ENCODE data around the gene ARFIP2. TPM values are rescaled to one million over a fixed set of nuclear protein-coding genes. Genes with fewer than 3 reads are reported as not detected.

The ARFIP2 gene
- total and polyA plus RNA-seq, 10 donors, result 23.4 to 72.7 (median 36.1) TPM

DNA sequence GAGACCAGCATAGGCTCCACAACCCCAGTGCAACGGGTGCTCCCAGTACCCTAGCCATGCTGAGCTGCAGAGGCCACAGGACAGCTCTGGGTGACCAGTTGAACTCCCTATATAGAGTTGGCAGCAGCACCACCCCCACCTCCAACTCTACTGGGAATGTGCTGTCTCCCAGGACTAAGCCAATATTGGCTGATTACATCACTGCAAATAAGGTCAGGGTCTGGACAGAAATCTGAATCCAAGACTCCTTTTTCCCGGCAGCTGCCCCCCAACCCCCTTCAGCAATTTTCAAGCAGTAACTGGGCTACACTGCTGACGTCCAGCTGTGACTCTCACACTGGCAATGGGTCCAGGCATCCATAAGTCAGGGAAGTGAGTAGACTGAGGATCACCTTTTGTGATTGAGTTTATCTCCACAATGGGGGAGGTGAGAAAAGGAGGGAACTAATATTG lies 40.2 kb downstream of the ARFIP2 start, which contains the start of gene HPX:
Gene HPX, minus strand, starts transcription at position 82 of the 453 bp plus-strand sequence. Its CDS starts 24 bp downstream, at position 58.
- Histone ChIP-seq H3K27me3 (replicated peaks in 1 of 7) (no peaks in the 10 kb centered on the region), H3K36me3 (no peaks in the 10 kb centered on the region), H3K4me3 (no peak within 1 kb of the TSS), H3K27ac (no peak within 1 kb of the TSS), H3K4me1 (peaks cover 0 to 28% (median 9%) of the 10 kb centered on the region in 6 donors), H3K9me3 (no peaks in the 10 kb centered on the region)
- intact Hi-C loops (cut with DNase I; ENCODE audit: low total_unique reads), result loop anchor here (5.0 to 10.0 kb wide), 2 partner anchors 64 kb away; no protein-coding TSS in a partner anchor
- TF ChIP-seq, protein P1, sequence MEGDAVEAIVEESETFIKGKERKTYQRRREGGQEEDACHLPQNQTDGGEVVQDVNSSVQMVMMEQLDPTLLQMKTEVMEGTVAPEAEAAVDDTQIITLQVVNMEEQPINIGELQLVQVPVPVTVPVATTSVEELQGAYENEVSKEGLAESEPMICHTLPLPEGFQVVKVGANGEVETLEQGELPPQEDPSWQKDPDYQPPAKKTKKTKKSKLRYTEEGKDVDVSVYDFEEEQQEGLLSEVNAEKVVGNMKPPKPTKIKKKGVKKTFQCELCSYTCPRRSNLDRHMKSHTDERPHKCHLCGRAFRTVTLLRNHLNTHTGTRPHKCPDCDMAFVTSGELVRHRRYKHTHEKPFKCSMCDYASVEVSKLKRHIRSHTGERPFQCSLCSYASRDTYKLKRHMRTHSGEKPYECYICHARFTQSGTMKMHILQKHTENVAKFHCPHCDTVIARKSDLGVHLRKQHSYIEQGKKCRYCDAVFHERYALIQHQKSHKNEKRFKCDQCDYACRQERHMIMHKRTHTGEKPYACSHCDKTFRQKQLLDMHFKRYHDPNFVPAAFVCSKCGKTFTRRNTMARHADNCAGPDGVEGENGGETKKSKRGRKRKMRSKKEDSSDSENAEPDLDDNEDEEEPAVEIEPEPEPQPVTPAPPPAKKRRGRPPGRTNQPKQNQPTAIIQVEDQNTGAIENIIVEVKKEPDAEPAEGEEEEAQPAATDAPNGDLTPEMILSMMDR (IDR thresholded peaks at IDR 0.05 in 8 of 11, conservative IDR thresholded peaks at IDR 0.05 in 3 of 11), result no peak
- no peak for TF ChIP-seq POLR2AphosphoS5 (IDR thresholded peaks at IDR 0.05)
- no peak for TF ChIP-seq POLR2A (IDR thresholded peaks at IDR 0.05)
- DNase-seq, result no peak
- WGBS, 5 donors, result 82 to 94% (median 86%) methylated on average over 3 of the region's 3 CpGs

DNA sequence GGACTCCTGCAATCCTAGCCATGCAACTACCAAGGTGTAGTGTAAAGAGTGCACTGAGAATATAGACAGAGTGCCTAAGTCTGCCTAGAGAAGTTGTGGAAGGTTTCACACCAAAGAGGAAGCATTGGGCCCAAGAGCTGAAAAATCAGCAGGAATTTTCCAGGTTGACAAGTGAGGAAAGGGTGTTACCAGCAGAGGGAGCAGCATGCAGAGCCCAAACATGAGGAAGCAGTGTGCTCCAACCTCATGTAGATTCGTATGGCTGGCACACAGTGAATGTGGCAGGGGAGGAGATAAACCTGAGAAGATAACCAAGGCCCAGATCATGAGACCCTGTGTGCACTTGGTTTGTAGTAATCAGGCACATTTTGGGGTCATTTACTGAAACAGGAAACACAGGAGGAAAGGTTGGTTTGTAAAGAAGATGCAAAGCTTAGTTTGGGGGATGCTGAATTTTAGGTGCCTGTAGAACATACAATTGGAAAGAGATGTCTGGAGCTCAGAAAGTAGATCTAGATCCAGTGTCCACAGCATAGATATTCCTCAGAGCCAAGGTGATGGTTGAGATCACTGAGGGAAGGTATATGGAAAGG lies 42.1 kb downstream of the ARFIP2 start:
- TF ChIP-seq, protein P1 (IDR thresholded peaks at IDR 0.05 in 8 of 11, conservative IDR thresholded peaks at IDR 0.05 in 3 of 11), result peak in 10 of 11 experiments; percentile 11 to 60 (median 52)
- TF ChIP-seq POLR2AphosphoS5 (IDR thresholded peaks at IDR 0.05), result no peak
- intact Hi-C loops (cut with DNase I; ENCODE audit: low total_unique reads), result no loop called here
- Histone ChIP-seq H3K4me1 (peaks cover 0 to 28% (median 9%) of the 10 kb centered on the region in 6 donors), H3K27me3 (replicated peaks in 1 of 7) (no peaks in the 10 kb centered on the region), H3K9me3 (no peaks in the 10 kb centered on the region), H3K27ac (no peak overlapping the region), H3K4me3 (no peak overlapping the region), H3K36me3 (no peaks in the 10 kb centered on the region)
- DNase-seq, result no peak
- WGBS, 5 donors, result 8 to 20% (median 14%) methylated on average over 1 of the region's 1 CpG

DNA sequence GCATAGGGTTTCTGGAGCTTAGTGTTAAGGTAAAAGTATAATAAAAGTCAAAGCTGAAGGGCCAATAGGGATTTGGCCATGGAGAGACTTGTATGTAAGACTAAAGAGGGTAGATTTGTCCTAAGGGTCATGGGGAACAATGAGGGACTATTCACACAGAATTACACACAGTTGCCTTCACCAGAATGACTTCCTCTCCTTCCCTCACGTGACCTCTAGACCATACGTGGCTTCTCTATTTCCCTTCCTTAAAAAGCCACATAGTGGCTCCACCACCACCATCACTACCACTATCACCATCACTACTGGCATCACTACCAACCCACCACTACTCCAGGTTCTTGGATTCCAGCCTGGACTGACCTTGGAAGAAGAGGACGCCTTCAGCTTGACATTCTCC lies 43.1 kb downstream of the ARFIP2 start:
- H3K36me3 ChIP-seq, result no peaks in the 10 kb centered on the region
- WGBS, 5 donors, result 34 to 44% (median 35%) methylated on average over 3 of the region's 3 CpGs
- H3K9me3 ChIP-seq, result no peaks in the 10 kb centered on the region
- no peaks in the 10 kb centered on the region for H3K27me3 ChIP-seq (replicated peaks in 1 of 7)
- intact Hi-C loops (cut with DNase I; ENCODE audit: low total_unique reads), result no loop called here
- no peak for DNase-seq
- H3K4me1 ChIP-seq, result peaks cover 0 to 22% (median 9%) of the 10 kb centered on the region in 6 donors
- TF ChIP-seq POLR2A (IDR thresholded peaks at IDR 0.05), result no peak
- no peak overlapping the region for H3K4me3 ChIP-seq
- no peak overlapping the region for H3K27ac ChIP-seq

- no peak overlapping the region for H3K27ac ChIP-seq
- DNase-seq, result no peak
- intact Hi-C loops (cut with DNase I; ENCODE audit: low total_unique reads), result no loop called here
- TF ChIP-seq POLR2A (IDR thresholded peaks at IDR 0.05) (no peak), POLR2AphosphoS5 (IDR thresholded peaks at IDR 0.05) (no peak)
- TF ChIP-seq, protein P1 (IDR thresholded peaks at IDR 0.05 in 8 of 11, conservative IDR thresholded peaks at IDR 0.05 in 3 of 11), result no peak
- H3K4me3 ChIP-seq, result no peak overlapping the region
- no peaks in the 10 kb centered on the region for H3K27me3 ChIP-seq (replicated peaks in 1 of 7)
- H3K36me3 ChIP-seq, result no peaks in the 10 kb centered on the region
- WGBS, 5 donors, result 89 to 96% (median 93%) methylated on average over 12 of the region's 12 CpGs
- peaks cover 0 to 21% (median 9%) of the 10 kb centered on the region in 6 donors for H3K4me1 ChIP-seq
- no peaks in the 10 kb centered on the region for H3K9me3 ChIP-seq
Observed at GRCh38 chr11:6437423-6437822, 43.7 kb downstream of the ARFIP2 start.

Data from spleen (tissue), 11 donors.